Neutrophil (primary cell): ENCODE data around the gene SMYD3.

Experiments
- H3K27ac ChIP-seq: fragments of 200-600 bp; sonication (generic); 2 replicates; pipeline ENCODE4 v1.5.1; 2016; ENCODE audit warnings: mild to moderate bottlenecking, moderate library complexity
- H3K27me3 ChIP-seq: fragments of 200-600 bp; sonication (generic); 2 replicates; pipeline ENCODE4 v1.6.0; 2016; ENCODE audit warnings: mild to moderate bottlenecking
- H3K36me3 ChIP-seq: fragments of 200-600 bp; sonication (generic); 2 replicates; pipeline ENCODE4 v1.5.1; 2017
- H3K4me1 ChIP-seq, 2 experiments: fragments of 200-600 bp in 1 of 2; sonication (generic) in 1 of 2; 1 replicate in 1 of 2; 2 replicates in 1 of 2; pipeline versions ENCODE4 v1.5.1 to v1.6.1; 2013 to 2016; ENCODE audit warnings: low read depth in 1 of 2, low read length in 1 of 2, mild to moderate bottlenecking in 1 of 2, moderate library complexity in 1 of 2; ENCODE audit not compliant: control insufficient read depth in 1 of 2, insufficient read depth in 1 of 2
- H3K4me3 ChIP-seq, 2 experiments: fragments of 200-600 bp in 1 of 2; sonication (generic) in 1 of 2; 1 replicate in 1 of 2; 2 replicates in 1 of 2; pipeline ENCODE4 v1.5.1; 2013 to 2016; ENCODE audit warnings: low read depth in 1 of 2, low read length in 1 of 2, mild to moderate bottlenecking in 1 of 2, moderate library complexity in 1 of 2
- H3K9me3 ChIP-seq: fragments of 200-600 bp; sonication (generic); 2 replicates; pipeline ENCODE4 v1.5.1; 2016
- CTCF ChIP-seq: fragments of 200-600 bp; sonication (generic); IDR thresholded peaks from 2 replicates; pipeline ENCODE4 v1.5.1; 2016; ENCODE audit warnings: antibody characterized with exemption

SMYD3 gene

GRCh38 chr1:246081856-246082668 is 425.0 kb downstream of the SMYD3 start:
- no peak for TF ChIP-seq CTCF
- H3K4me3 ChIP-seq: no peak overlapping the region
- H3K4me1 ChIP-seq: no peaks in the 10 kb centered on the region
- H3K27ac ChIP-seq: no peak overlapping the region
- no peaks in the 10 kb centered on the region for H3K36me3 ChIP-seq
- H3K27me3 ChIP-seq: no peaks in the 10 kb centered on the region
- no peaks in the 10 kb centered on the region for H3K9me3 ChIP-seq

GRCh38 chr1:246081138-246081702 is 425.9 kb downstream of the SMYD3 start:
- H3K9me3 ChIP-seq: no peaks in the 10 kb centered on the region
- no peak for TF ChIP-seq CTCF
- no peaks in the 10 kb centered on the region for H3K36me3 ChIP-seq
- no peaks in the 10 kb centered on the region for H3K4me1 ChIP-seq
- no peak overlapping the region for H3K27ac ChIP-seq
- no peak overlapping the region for H3K4me3 ChIP-seq
- H3K27me3 ChIP-seq: no peaks in the 10 kb centered on the region

DNA sequence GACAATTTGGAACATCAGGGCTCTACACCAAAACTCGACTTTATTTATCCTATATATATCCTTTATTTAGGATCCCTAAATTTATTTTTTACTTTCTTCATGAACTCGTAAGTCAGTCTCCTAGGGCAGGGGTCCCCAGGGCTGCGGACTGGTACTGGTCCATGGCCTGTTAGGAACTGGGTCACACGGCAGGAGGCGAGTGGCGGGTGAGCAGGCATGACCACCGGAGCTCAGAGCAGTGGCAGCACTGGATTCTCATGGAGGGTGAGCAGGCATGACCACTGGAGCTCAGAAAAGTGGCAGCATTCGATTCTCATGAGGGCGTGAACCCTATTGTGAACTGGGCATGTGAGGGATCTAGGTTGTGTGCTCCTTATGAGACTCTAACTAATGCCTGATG is 427.0 kb downstream of the SMYD3 start:
- no peaks in the 10 kb centered on the region for H3K4me1 ChIP-seq
- H3K36me3 ChIP-seq: no peaks in the 10 kb centered on the region
- TF ChIP-seq CTCF: no peak
- H3K4me3 ChIP-seq: no peak overlapping the region
- no peaks in the 10 kb centered on the region for H3K27me3 ChIP-seq
- no peak overlapping the region for H3K27ac ChIP-seq
- no peaks in the 10 kb centered on the region for H3K9me3 ChIP-seq

- H3K9me3 ChIP-seq: no peaks in the 10 kb centered on the region
- no peaks in the 10 kb centered on the region for H3K36me3 ChIP-seq
- no peak for TF ChIP-seq CTCF
- no peaks in the 10 kb centered on the region for H3K27me3 ChIP-seq
- no peaks in the 10 kb centered on the region for H3K4me1 ChIP-seq
- H3K4me3 ChIP-seq: no peak overlapping the region
- no peak overlapping the region for H3K27ac ChIP-seq
These were observed 428.2 kb downstream of the SMYD3 start for GRCh38 chr1:246078888-246079252.

DNA sequence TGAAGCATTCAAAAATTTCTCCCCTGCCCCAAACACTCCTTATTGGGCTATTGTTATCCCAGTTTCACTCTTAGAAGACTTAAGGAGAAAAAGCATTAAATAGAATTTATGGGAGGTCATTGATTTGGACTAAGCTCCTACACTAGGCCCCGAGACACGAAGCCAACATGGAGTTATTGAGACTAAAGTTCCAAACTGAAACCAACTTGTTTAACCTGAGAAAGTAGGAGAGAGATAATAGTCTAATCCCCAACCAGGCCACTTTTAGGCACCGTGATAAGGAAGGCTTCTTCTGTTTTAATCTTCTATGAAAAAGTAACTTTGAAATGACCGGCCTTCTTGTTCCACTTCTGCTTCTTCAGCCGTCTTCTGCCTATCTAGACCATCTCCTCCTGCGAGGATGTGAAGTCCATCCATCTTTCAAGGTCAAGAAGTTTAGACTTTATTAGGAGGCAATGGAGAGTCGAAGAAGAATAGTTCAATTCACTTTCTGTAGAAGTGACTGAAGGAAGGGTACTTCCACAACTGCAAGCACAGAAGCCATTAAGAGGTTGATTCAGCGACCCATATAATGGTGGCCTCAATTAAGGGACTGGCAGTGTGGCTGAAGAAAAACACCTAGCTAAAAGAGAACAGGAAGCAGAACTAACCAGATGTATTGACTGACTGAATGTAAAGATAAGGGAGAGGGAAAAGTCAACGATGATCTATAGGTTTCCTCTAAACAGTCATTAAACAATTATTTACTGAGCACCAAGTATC is 428.8 kb downstream of the SMYD3 start:
- no peak overlapping the region for H3K4me3 ChIP-seq
- H3K27ac ChIP-seq: no peak overlapping the region
- no peaks in the 10 kb centered on the region for H3K9me3 ChIP-seq
- TF ChIP-seq CTCF: no peak
- H3K27me3 ChIP-seq: no peaks in the 10 kb centered on the region
- no peaks in the 10 kb centered on the region for H3K36me3 ChIP-seq
- no peaks in the 10 kb centered on the region for H3K4me1 ChIP-seq
